ENCODE measurements around the gene TRAPPC2. TPM values are rescaled to one million over a fixed set of nuclear protein-coding genes. Genes with fewer than 3 reads are reported as not detected.

TRAPPC2 gene
- total RNA-seq, 1 experiment from 2014 or later: 11.9 TPM

DNA sequence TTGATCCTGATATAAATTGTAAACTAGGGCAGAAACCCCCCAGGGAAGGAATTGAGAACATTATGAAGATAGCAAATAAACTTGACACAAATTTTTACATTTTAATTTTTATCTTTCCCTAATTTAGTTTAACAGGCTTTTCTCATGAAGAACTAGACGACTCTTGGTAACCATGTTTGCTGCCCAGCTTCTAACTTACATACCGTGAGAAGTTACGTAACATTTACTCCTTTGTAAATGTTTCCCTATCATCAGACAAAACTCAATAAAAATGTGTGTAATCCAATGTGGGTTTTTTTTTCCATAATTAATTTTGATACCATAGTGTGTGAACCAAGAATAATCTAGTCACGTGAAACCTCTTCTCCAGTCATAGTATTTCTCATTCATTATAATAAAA lies 34.5 kb upstream of the TRAPPC2 start:
- TF ChIP-seq RAD21 (IDR thresholded peaks at IDR 0.05; ENCODE audit: low read depth) (no peak), SRF (IDR thresholded peaks at IDR 0.05; ENCODE audit: low read depth) (no peak), EGR1 (IDR thresholded peaks at IDR 0.05; ENCODE audit: low read depth) (no peak), ELF1 (IDR thresholded peaks at IDR 0.05; ENCODE audit: borderline replicate concordance, low read depth) (no peak), SIN3A (IDR thresholded peaks at IDR 0.05; ENCODE audit: low read depth) (no peak), TCF7L2 (IDR thresholded peaks at IDR 0.05; ENCODE audit: borderline replicate concordance, extremely low read depth, insufficient read depth, insufficient read length) (no peak), ZFX (IDR thresholded peaks at IDR 0.05) (no peak), EZH2 (IDR thresholded peaks at IDR 0.05) (no peak), YY1 (IDR thresholded peaks at IDR 0.05; ENCODE audit: extremely low read depth, insufficient replicate concordance, low read depth, low read length) (no peak), ZNF274 (IDR thresholded peaks at IDR 0.05; ENCODE audit: low read depth, low read length) (no peak)
- TF ChIP-seq, protein P1, sequence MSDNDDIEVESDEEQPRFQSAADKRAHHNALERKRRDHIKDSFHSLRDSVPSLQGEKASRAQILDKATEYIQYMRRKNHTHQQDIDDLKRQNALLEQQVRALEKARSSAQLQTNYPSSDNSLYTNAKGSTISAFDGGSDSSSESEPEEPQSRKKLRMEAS (IDR thresholded peaks at IDR 0.05): no peak
- TF ChIP-seq, protein P2, sequence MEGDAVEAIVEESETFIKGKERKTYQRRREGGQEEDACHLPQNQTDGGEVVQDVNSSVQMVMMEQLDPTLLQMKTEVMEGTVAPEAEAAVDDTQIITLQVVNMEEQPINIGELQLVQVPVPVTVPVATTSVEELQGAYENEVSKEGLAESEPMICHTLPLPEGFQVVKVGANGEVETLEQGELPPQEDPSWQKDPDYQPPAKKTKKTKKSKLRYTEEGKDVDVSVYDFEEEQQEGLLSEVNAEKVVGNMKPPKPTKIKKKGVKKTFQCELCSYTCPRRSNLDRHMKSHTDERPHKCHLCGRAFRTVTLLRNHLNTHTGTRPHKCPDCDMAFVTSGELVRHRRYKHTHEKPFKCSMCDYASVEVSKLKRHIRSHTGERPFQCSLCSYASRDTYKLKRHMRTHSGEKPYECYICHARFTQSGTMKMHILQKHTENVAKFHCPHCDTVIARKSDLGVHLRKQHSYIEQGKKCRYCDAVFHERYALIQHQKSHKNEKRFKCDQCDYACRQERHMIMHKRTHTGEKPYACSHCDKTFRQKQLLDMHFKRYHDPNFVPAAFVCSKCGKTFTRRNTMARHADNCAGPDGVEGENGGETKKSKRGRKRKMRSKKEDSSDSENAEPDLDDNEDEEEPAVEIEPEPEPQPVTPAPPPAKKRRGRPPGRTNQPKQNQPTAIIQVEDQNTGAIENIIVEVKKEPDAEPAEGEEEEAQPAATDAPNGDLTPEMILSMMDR (IDR thresholded peaks at IDR 0.05 in 2 of 3, conservative IDR thresholded peaks at IDR 0.05 in 1 of 3; ENCODE audit: borderline replicate concordance in 1 of 3, insufficient read depth in 1 of 3, low read depth in 2 of 3, low read length in 2 of 3): no peak
- peaks cover 3 to 6% of the 10 kb centered on the region in 2 experiments; a peak in 2 of 4 replicates for H3K36me3 ChIP-seq (ENCODE audit: control insufficient read depth in 1 of 2, insufficient read depth in 2 of 2, low read length in 2 of 2)
- H3K4me2 ChIP-seq (ENCODE audit: low read length): no peak overlapping the region
- BruUV-seq (replicated peaks): no TSS peak
- no peak overlapping the region for H2AFZ ChIP-seq (ENCODE audit: low read depth, low read length, poor library complexity, severe bottlenecking)
- H3K27ac ChIP-seq (ENCODE audit: low read depth, low read length): no peak overlapping the region
- RAD21 ChIA-PET (ENCODE audit: low non-redundant PET in 1 of 2, low total read pairs in 2 of 2, uncharacterized antibody in 2 of 2, unreplicated experiment in 2 of 2): no interaction called here
- H3K4me1 ChIP-seq (ENCODE audit: control insufficient read depth in 1 of 2, insufficient read depth in 2 of 2, low read length in 2 of 2): no peaks in the 10 kb centered on the region
- H3K9me2 ChIP-seq (ENCODE audit: insufficient read depth): no peaks in the 10 kb centered on the region
- POLR2A ChIA-PET: no interaction called here
- ATAC-seq (no peak), DNase-seq (ENCODE audit: low read depth, low spot score) (no peak)
- H4K20me1 ChIP-seq (ENCODE audit: insufficient read depth): no peaks in the 10 kb centered on the region
- no peak overlapping the region for H3K9ac ChIP-seq (ENCODE audit: low read length)
- H3K4me3 ChIP-seq (replicated peaks in 1 of 2; ENCODE audit: low read depth in 1 of 2, low read length in 2 of 2): no peak overlapping the region
- intact Hi-C loops (cut with micrococcal nuclease): no loop called here
- H3K9me3 ChIP-seq (ENCODE audit: control insufficient read depth in 1 of 2, insufficient read depth in 1 of 2, low read depth in 1 of 2, low read length in 2 of 2): no peaks in the 10 kb centered on the region
- no peaks in the 10 kb centered on the region for H3K79me2 ChIP-seq (ENCODE audit: insufficient read depth, low read length)
- CTCF ChIA-PET: no interaction called here
- H3K27me3 ChIP-seq (ENCODE audit: insufficient read depth, low read length): no peaks in the 10 kb centered on the region
